Measurements from ENCODE around the gene JARID2. TPM values are rescaled to one million over a fixed set of nuclear protein-coding genes. Genes with fewer than 3 reads are reported as not detected.

Gene JARID2
- total RNA-seq, 1 experiment from 2014 or later = 23.6 TPM

- CTCF ChIA-PET = no interaction called here
- Histone ChIP-seq H3K4me2 (ENCODE audit: low read length) (no peak overlapping the region), H3K9me3 (ENCODE audit: control insufficient read depth in 1 of 2, insufficient read depth in 1 of 2, low read depth in 1 of 2, low read length in 2 of 2) (no peaks in the 10 kb centered on the region), H3K79me2 (ENCODE audit: insufficient read depth, low read length) (peaks cover 85% of the 10 kb centered on the region), H3K27me3 (ENCODE audit: insufficient read depth, low read length) (no peaks in the 10 kb centered on the region), H3K9me2 (ENCODE audit: insufficient read depth) (no peaks in the 10 kb centered on the region), H4K20me1 (ENCODE audit: insufficient read depth) (no peaks in the 10 kb centered on the region), H3K4me1 (ENCODE audit: control insufficient read depth in 1 of 2, insufficient read depth in 2 of 2, low read length in 2 of 2) (peaks cover 13 to 48% of the 10 kb centered on the region in 2 experiments), H3K9ac (ENCODE audit: low read length) (no peak overlapping the region), H2AFZ (ENCODE audit: low read depth, low read length, poor library complexity, severe bottlenecking) (no peak overlapping the region), H3K27ac (ENCODE audit: low read depth, low read length) (no peak overlapping the region), H3K4me3 (replicated peaks in 1 of 2; ENCODE audit: low read depth in 1 of 2, low read length in 2 of 2) (no peak overlapping the region), H3K36me3 (ENCODE audit: control insufficient read depth in 1 of 2, insufficient read depth in 2 of 2, low read length in 2 of 2) (no peaks in the 10 kb centered on the region)
- no TSS peak for BruUV-seq (replicated peaks)
- no peak for TF ChIP-seq RAD21 (IDR thresholded peaks at IDR 0.05; ENCODE audit: low read depth)
- TF ChIP-seq SRF (IDR thresholded peaks at IDR 0.05; ENCODE audit: low read depth) = no peak
- TF ChIP-seq MAX (IDR thresholded peaks at IDR 0.05) = no peak
- TF ChIP-seq ATF3 (IDR thresholded peaks at IDR 0.05) = no peak
- TF ChIP-seq TCF7L2 (IDR thresholded peaks at IDR 0.05; ENCODE audit: borderline replicate concordance, extremely low read depth, insufficient read depth, insufficient read length) = no peak
- TF ChIP-seq SIN3A (IDR thresholded peaks at IDR 0.05; ENCODE audit: low read depth) = no peak
- TF ChIP-seq POLR2A (IDR thresholded peaks at IDR 0.05; ENCODE audit: borderline replicate concordance, extremely low read depth, insufficient read depth, insufficient read length) = no peak
- TF ChIP-seq ZBTB33 (IDR thresholded peaks at IDR 0.05; ENCODE audit: extremely low read depth, insufficient replicate concordance, low read length) = no peak
- TF ChIP-seq EZH2 (IDR thresholded peaks at IDR 0.05) = no peak
- TF ChIP-seq ELF1 (IDR thresholded peaks at IDR 0.05; ENCODE audit: borderline replicate concordance, low read depth) = no peak
- no peak for TF ChIP-seq SP1 (IDR thresholded peaks at IDR 0.05; ENCODE audit: low read depth)
- no peak for TF ChIP-seq EGR1 (IDR thresholded peaks at IDR 0.05; ENCODE audit: low read depth)
- no peak for TF ChIP-seq FOSL1 (IDR thresholded peaks at IDR 0.05; ENCODE audit: low read depth)
- TF ChIP-seq ZFX (IDR thresholded peaks at IDR 0.05) = no peak
- intact Hi-C loops (cut with micrococcal nuclease) = no loop called here
- RAD21 ChIA-PET (ENCODE audit: low non-redundant PET in 1 of 2, low total read pairs in 2 of 2, uncharacterized antibody in 2 of 2, unreplicated experiment in 2 of 2) = no interaction called here
- POLR2A ChIA-PET = no interaction called here
- DNase-seq (ENCODE audit: low read depth, low spot score) = no peak
- ATAC-seq = no peak
Observed at GRCh38 chr6:15325540-15325955, 79.7 kb downstream of the JARID2 start.
